ENCODE results near the gene SLC51B. TPM values are rescaled to one million over a fixed set of nuclear protein-coding genes. Genes with fewer than 3 reads are reported as not detected.
"Not testable (repeated sequence)": the region's sequence is repeated elsewhere in the genome, so short reads cannot be mapped to it uniquely, and the experiment has no call there.

SLC51B gene
- total RNA-seq, 1 donor from 2014 or later, result not detected

DNA sequence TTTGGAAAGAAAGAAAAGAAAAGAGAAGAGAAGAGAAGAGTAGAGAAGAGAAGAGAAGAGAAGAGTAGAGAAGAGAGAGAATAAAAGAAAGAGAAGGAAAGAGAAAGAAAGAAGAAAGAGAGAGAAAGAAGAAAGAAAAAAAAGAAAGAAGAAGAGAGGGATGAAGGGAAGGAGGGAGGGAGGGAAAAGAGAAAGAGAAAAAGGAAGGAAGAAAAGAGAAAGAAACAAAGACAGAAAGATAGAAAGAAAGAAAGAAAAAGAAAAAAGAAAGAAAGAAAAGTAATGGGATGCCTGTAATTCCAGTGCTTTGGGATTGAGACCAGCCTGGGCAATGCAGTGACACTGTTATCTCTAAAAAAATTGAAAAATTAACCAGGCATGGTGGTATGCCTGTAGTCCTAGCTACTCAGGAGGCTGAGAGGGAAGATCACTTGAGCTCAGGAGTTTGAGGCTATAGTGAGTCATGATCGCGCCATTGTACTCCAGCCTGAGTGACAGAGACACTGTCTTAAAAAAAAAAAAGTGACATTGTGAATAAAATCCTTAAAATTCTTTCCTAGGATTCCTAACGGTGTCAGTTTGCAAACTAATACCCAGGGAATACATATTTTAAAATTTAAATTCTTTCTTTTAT is 20.9 kb downstream of the SLC51B start:
- no peak for DNase-seq (ENCODE audit: low spot score)

DNA sequence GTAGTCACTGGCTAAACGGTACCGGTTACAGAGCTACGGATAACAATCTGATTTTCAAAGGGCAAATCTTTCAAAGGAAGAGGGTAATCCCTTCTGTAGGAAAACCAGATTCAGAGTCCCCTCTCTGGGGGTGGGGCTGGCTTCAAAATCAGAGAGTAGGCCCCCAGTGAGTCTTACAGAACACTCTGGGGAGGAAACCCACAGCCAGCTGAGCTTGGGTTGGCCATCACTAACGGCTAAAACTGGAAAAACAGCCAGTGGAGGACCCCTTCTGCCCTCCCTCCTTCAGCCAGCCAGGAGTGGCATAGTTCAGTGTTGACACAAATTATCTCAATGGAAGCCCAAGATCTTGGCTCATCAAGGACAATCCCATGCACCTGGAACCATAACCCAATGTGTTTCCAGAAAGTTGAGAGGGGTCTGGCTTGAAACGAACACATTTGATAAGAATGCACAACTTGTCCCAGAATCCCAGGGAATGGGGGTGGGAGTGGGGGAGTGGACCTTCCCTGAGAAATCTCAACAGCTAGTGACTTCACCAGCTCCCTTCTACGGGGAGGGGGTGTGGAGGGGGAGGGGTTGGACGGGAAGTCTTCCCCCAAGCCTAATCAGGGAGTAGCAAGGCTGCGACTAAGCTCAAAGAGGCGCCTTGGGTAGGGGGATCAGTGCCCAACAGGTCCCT is 21.6 kb downstream of the SLC51B start:
- DNase-seq (ENCODE audit: low spot score), result no peak

DNA sequence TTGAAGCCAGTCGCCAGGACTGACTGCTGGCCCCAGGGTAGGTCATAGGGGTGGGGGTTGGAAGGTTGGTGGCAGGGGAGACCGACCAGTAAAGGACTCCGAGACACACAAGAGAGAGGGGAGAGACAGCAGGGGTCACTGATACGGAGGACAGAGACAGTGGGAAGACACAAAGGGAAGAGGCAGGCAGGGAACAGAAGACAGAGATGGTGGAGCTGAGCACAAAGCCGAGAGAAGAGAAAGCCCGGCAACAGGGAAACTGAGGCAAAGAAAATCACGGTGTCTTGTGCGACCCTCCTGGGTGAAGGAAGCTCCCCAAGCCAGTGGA is 22.1 kb downstream of the SLC51B start:
- no peak for DNase-seq (ENCODE audit: low spot score)

DNA sequence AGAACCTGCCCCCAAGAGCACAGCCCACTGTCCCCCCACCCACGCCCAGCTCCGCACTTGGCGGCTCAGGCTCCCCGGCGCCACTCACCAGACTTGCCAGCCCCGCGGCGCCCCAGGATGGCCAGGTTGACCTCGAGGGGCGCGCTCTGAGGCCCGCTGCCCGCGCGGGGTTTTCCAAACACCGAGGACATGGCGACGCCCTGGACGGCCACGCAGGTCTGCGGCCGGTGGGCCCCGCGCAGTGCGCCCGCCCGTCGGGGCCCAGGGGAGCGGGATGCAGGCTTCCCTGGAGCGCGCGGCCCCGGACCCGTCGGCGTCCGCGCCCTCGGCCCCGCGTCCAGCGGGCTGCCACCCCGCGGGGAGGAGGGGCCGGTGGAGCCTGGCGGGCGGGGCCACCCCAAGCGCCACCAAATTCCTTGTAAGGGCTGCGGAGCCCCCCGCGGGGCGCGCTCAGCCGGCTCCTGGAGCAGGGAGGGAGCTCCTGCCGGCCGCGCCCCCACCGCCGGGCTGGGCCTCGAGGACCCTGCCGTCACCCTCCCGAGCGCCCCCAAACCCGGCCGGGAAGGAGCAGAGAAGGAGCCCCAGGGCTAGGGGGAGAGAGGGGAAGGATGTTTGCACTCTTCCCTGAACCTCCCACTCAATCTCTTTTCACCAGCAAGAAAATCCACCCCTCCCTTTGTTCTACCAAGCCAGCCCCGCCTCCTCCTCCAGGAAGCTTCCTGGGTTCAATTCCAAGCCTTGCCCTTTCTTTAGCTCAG is 22.6 kb downstream of the SLC51B start, which contains the start of gene RASL12:
Gene RASL12 (minus strand): TSS at position 347 of the 758 bp plus-strand sequence. CDS start 156 bp downstream, at position 191.
- no peak for DNase-seq (ENCODE audit: low spot score)

DNA sequence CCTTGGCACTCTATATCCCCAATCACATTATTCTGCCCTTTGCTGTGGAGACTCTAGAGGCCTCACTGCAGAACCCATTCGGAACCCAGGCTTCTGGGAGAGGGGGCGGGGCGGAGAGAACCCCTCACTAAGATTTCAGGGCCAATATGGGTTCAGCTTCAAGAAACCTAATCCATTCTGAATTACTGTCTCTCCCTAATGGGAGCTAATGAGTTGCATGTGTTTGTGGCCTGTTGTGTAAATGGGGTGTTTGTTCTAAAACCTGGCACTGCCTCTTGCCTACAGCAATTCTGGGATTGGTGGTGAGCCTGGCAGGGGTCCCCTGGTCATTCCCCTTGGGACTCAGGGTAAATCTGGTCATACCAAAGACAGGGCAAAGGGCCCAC is 23.2 kb downstream of the SLC51B start:
- no peak for DNase-seq (ENCODE audit: low spot score)

DNA sequence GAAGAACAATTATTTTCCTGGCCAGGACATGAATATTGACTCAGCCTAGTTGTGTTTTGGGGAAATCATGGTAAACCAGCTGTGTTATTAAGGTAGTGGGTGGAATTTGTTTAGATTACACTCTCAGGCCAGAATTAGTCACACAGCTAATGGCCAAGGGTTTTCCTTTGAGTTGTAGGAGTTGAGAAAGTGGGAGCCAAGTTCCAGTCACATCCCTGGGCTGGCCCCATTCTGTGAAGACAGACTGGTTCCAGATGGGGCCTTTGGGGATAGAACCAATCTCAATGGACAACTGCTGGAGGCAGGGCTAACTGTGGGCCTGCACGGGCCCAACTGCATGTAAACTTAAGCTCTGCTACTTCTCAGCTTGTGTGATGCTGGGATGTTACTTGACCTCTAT is 24.0 kb downstream of the SLC51B start:
- DNase-seq (ENCODE audit: low spot score), result no peak

DNA sequence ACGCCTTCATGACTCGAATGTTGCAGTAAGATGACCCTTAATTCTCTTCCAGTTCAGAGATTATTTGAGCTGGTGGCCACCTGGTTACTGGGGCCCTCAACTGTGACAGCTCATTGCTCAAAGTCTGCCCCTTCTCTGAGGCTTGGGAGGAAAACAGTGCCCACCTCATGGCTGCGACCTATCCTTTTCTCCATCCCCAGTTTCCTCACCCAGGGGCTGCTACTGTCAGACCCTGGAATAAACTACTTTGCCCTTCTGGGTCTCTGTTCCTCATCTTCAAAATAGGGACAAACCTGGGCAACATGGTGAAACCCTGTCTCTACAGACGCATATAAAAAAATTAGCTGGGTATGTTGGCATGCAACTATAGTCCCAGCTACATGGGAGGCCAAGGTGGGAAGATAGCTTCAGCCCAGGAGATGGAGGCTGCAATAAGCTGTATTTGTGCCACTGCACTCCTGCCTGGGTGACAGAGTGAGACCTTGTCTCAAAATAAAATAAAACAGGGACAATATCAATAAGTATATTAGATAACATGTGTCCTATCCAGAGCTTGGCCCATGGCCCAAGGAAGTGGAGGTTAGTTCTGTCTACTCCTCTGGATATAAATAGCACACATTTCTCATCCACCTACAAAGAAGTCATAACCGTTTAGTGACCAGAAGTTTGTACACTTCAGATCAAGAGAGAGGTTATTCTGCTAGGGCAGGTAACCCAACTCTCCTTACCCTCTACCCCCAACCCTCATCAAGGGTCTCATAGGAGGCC is 24.8 kb downstream of the SLC51B start:
- DNase-seq (ENCODE audit: low spot score), result no peak

DNA sequence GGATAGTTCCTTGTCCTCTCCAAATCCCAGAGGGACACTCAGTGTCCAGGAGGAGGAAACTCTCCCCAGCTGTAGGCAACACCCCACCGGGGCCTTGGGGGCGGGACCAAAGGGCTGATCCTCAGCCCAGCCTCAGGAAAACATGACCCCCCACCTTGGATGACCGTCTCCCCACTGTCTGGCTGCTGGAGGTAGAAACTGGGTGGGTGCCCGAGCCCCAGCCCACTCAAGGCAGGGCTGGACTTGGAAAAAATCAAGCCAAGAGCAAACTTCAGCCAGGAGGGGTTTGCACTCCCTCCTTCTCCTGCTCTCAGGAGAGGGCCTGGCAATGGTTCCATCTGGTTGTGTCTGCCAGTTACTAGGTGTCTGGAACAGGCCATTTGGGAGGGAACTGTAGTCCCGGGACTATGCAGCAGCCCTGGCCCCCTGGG is 26.2 kb downstream of the SLC51B start:
- DNase-seq (ENCODE audit: low spot score), result no peak

DNA sequence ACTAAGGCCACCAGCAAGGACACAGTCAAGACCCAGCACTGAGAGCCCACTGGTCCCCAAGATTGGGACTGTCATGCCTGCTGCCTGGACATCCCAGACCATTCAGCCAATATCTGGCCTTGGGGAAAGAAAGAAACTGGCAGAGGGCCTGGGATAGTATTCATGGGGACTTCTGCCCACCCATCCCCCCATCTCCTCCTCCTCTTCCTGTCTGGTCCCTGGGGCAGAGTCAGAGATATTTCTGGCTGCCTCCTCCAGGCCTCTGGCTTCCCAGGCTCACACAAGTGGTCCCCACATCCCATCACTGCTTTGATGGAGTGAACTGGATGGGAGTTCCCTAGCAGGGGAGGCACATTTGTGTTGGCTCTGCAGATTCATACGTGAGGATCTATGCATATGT is 26.8 kb downstream of the SLC51B start:
- no peak for DNase-seq (ENCODE audit: low spot score)

DNA sequence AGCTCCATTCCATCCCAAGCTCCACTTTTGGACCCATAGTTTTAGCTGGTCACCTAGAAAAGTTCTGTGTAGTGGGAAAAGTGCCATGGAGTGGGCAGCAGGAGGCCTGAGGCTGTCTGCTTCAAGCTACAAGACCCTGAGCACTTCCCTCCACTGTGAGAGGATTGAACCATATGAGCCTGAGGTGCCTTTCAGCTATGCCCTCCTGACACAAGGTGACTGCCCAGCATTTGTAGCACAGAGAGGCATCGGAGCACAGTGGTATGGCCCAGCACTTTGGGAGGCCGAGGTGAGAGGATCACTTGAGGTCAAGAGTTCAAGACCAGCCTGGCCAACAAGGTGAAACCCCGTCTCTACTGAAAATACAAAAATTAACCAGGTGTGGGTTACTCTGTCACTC is 27.4 kb downstream of the SLC51B start:
- DNase-seq (ENCODE audit: low spot score), result no peak

DNA sequence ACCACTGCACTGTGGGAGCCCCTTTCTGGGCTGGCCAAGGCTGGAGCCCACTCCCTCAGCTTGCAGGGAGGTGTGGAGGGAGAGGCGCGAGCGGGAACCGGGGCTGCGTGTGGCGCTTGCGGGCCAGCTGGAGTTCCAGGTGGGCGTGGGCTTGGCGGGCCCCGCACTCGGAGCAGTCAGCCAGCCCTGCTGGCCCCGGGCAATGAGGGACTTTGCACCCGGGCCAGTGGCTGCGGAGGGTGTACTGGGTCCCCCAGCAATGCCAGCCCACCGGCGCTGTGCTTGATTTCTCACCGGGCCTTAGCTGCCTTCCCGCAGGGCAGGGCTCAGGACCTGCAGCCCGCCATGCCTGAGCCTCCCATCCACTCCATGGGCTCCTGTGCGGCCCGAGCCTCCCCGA is 29.8 kb downstream of the SLC51B start:
- DNase-seq (ENCODE audit: low spot score), result not testable (repeated sequence)

DNA sequence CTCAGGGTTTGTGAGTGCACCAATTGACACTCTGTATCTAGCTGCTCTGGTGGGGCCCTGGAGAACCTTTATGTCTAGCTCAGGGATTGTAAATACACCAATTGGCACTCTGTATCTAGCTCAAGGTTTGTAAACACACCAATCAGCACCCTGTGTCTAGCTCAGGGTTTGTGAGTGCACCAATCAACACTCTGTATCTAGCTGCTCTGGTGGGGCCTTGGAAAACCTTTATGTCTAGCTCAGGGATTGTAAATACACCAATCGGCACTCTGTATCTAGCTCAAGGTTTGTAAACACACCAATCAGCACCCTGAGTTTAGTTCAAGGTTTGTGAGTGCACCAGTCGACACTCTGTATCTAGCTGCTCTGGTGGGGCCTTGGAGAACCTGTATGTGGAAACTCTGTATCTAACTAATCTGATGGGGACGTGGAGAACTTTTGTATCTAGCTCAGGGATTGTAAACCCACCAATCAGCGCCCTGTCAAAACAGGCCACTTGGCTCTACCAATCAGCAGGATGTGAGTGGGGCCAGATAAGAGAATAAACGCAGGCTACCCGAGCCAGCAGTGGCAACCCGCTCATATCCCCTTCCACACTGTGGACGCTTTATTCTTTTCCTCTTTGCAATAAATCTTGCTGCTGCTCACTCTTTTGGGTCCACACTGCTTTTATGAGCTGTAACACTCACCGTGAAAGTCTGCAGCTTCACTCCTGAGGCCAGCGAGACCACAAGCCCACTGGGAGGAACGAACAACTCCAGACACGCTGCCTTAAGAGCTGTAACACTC is 30.6 kb downstream of the SLC51B start:
- DNase-seq (ENCODE audit: low spot score), result not testable (repeated sequence)

DNA sequence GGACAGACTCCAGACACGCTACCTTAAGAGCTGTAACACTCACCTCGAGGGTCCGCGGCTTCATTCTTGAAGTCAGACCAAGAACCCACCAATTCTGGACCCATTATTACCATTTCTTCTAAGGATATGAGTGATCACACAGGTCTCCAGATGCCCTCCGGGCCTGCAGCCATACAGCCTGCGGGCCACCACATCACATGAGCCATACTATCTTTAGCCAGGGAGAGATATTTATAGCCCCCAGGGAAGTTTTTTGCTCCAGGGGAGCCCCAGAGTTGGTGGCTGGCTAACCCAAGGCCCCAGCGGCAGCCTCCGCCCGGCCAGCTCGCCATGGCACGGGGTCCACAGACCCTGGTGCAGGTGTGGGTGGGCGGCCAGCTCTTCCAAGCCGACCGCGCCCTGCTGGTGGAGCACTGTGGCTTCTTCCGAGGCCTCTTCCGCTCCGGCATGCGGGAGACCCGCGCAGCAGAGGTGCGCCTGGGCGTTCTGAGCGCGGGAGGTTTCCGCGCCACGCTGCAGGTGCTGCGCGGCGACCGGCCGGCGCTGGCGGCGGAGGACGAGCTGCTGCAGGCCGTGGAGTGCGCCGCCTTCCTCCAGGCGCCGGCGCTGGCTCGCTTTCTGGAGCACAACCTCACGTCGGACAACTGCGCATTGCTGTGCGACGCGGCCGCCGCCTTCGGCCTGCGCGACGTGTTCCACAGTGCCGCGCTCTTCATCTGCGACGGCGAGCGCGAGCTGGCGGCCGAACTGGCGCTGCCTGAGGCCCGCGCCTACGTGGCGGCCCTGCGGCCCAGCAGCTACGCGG is 31.5 kb downstream of the SLC51B start, which contains the start of gene KBTBD13:
Gene KBTBD13 (plus strand): TSS at position 261 of the 805 bp plus-strand sequence. CDS start 70 bp downstream, at position 331.
- DNase-seq (ENCODE audit: low spot score), result no peak

DNA sequence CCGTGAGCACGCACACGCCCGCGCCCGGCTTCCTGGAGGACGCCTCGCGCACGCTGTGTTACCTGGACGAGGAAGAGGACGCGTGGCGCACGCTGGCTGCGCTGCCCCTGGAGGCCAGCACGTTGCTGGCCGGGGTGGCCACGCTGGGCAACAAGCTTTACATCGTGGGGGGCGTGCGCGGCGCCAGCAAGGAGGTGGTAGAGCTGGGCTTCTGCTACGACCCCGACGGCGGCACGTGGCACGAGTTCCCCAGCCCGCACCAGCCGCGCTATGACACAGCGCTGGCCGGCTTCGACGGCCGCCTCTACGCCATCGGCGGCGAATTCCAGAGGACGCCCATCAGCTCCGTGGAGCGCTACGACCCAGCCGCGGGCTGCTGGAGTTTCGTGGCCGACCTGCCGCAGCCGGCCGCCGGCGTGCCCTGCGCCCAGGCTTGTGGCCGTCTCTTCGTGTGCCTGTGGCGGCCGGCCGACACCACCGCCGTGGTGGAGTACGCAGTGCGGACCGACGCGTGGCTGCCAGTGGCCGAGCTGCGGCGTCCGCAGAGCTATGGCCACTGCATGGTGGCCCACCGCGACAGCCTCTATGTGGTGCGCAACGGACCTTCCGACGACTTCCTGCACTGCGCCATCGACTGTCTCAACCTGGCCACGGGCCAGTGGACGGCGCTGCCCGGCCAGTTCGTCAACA is 32.2 kb downstream of the SLC51B start:
- no peak for DNase-seq (ENCODE audit: low spot score)

DNA sequence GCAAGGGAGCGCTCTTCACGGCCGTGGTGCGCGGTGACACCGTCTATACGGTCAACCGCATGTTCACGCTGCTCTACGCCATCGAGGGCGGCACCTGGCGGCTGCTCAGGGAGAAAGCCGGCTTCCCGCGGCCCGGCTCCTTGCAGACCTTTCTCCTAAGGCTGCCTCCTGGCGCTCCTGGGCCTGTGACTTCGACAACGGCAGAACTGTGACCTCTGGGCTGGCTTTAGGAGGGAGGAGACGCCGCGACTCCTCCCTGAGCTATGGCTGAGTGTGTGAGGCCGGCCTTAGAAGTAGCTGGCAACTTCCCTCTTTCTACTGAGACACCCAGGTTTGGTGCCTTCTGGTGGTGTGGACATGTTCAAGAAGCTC is 32.8 kb downstream of the SLC51B start:
- DNase-seq (ENCODE audit: low spot score), result no peak

DNA sequence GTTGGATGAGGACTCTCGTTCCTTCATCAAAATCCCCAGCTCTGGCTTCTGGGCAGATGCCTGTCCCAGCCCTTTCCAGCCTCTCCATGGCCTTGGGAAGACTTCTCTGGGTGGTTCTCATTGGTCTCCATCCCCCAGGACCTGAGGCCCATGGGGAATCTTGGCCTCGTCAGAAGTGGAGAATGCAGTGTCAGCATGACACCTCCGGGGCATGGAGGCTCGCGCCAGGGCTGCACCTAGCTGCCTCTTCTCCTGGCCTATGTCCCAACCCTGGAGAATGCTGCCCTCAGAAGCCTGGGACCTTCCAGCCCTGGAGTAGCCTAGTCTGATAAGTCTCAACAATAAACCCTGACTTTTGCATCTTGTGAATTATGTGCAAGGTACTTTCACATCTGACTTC is 34.4 kb downstream of the SLC51B start:
- DNase-seq (ENCODE audit: low spot score), result no peak

DNA sequence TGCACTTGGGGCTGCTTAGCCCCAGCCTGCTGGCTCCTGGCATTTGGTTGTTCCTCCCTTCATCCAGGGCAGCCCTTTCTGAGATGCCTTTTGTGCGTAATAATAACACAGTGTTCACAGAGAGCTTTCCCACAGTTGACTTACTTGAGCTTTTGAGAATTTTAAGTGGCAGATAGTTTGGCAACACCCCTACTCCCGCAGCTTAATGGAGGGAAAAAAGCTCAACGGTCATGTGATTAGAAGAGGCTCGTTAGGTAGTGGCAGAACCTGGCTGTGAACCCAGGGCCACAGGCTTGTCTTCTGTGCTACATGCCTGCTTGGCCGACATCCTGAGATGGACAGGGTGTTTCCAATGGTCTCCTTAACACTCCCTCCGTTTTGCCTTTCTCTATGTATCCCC is 36.1 kb downstream of the SLC51B start:
- DNase-seq (ENCODE audit: low spot score), result no peak

DNA sequence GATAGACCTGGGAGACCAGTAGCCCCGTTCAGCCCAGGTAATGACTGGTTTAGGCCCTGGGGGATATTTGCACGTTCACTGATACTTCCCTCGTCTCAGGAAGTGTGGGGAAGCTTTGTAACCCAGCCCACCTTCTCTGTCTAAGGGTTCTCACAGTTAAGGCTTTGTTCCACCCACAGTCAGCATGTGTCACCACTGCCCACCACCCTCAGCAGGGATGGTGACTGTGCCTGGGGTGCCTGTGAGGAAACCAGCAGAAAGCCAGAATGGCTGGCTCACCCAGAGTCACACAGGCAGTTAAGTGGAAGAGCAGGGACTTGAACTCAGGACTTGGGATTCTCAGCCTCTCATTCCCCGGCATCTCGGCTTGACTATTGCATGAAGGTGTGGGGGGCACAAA is 36.6 kb downstream of the SLC51B start:
- no peak for DNase-seq (ENCODE audit: low spot score)

DNA sequence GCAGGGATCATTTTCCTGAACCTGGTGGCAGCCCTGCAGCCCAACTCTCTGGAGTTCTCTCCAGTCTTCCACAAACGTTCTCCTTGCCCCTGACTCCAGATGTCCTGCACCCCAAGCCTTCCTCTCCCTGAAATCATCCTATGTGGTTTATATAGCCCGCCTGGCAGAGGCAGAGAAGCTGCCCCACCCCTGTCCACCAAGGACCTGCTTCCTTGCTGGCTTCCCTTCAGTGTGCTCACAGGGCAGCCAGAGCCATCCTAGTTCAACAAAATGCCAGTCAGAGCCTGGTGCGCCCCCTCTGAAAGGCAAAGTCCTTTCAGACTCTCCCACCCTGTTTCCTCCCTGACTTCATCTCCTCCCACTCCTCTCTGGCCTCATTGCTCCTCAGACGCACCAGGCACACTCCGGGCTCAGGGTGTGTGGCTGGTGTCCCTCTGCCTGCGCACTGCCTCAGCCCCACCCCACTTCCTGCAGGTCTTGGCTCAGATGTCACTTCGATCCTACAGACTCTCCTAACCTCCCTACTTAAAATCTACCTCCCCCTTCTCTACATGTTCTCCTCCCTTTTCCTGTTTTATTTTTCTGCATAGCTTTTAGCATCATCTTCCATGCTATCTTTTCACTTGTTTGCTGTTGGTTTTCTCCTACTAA is 37.2 kb downstream of the SLC51B start:
- no peak for DNase-seq (ENCODE audit: low spot score)

Measured in umbilical cord (tissue), 2 donors.